NCI-H526 treated with DMSO at 0.1 percent for 48 hours (cell line): ENCODE results near the gene KLHL30.

Experiments
- DNase-seq: peaks from one replicate; lab custom pipeline; 2025; lab: John Stamatoyannopoulos, UW

KLHL30 gene

DNA sequence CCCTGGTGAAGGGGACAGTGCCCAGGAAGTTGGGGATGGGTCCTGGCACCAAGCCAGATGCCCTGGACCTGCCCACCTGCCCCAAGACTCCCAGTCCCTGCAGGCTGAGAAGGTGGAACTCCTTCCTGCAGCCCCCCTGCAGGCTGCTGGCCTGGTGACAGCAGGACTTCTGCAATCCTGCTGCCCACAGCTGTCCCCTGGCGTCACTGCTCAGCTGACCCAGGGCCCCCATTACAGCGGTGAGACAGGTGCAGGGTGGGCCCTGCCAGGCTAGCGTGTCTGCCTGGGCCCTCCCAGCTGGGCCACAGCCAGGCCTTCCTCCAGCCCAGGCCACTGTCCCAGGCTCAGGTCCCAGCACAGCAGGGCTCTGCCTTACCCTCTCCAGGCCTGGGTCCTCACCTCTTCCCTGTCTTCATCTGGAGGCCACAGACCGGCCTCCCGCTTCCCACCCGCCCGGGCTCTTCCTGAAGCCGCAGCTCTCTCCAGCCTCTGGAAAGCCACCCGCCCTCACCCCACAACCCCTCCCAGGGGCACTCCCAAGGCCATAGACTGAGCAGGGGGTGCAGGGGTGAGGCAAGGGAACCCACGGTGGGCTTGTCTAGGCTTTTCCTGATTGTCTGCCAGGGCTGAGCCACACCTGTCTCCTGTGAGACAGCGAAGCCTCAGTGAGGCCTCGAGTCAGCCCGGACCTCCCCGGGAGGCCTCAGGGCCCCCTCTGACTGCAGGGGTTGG is 11.5 kb downstream of the KLHL30 start:
- no peak for DNase-seq

DNA sequence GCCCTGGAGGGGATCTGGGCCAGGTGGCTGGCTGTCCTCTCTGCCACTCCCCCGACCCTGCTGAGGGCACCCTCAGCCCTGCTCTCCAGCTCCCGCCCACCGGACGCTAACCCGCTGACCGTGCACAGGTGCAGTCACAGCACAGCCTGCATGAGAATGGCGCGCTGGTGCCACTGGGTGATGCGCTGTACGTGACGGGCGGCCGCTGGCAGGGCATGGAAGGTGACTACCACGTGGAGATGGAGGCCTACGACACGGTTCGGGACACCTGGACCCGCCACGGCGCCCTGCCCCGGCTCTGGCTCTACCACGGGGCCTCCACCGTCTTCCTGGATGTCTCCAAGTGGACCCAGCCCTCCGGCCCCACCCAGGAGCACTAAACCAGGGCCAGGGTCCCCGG is 12.2 kb downstream of the KLHL30 start:
- no peak for DNase-seq

GRCh38 chr2:238151205-238151604 is 12.7 kb downstream of the KLHL30 start:
- no peak for DNase-seq

GRCh38 chr2:238151628-238152235 is 13.3 kb downstream of the KLHL30 start:
- no peak for DNase-seq

DNA sequence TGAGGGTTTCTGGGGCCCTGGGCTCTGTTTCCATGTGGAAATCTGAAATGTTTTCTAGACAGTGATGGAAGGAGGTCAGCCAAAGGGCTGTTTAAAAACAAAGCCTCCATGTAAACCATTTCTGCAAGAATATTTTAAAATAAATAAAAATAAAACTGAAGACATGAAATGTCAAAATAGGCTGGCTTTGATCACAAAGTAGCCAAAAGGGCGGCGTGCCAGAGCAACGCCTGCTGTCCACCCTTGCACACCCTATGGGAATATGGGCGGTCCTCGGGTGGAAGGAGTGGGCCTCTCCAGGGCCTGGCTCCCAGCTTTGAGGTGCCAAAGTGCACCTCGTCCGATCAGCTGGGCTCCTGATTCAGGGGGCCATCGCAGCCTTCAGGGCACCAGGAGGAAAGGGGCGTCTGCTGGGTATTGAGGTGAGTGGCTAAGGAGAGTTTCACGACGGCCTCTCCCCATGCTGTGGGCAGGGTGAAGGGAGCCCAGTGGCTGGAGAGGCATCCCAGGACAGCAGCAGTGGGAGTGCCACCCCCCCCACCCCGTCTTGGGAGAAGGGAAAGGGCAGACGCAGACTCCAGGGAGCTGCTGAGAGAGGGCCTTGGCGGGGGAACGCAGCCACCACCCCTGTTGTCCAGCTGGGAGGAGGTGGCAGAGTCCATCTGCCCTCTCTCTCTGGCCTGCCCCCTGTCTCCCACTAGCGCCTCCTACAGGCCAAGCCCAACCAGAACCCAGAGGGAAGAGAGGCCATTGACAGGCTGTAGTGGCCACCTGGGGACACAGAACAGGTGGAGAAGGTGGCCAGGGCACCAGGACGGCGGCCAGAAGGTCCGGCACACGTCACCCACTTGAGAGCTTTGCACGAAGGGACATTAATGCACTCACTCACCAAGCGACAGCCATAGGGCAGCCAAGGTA is 14.6 kb downstream of the KLHL30 start:
- DNase-seq: no peak

- DNase-seq: no peak
These were observed 16.1 kb downstream of the KLHL30 start for GRCh38 chr2:238154570-238154969.

GRCh38 chr2:238155051-238155760 is 16.7 kb downstream of the KLHL30 start:
- DNase-seq: no peak

DNA sequence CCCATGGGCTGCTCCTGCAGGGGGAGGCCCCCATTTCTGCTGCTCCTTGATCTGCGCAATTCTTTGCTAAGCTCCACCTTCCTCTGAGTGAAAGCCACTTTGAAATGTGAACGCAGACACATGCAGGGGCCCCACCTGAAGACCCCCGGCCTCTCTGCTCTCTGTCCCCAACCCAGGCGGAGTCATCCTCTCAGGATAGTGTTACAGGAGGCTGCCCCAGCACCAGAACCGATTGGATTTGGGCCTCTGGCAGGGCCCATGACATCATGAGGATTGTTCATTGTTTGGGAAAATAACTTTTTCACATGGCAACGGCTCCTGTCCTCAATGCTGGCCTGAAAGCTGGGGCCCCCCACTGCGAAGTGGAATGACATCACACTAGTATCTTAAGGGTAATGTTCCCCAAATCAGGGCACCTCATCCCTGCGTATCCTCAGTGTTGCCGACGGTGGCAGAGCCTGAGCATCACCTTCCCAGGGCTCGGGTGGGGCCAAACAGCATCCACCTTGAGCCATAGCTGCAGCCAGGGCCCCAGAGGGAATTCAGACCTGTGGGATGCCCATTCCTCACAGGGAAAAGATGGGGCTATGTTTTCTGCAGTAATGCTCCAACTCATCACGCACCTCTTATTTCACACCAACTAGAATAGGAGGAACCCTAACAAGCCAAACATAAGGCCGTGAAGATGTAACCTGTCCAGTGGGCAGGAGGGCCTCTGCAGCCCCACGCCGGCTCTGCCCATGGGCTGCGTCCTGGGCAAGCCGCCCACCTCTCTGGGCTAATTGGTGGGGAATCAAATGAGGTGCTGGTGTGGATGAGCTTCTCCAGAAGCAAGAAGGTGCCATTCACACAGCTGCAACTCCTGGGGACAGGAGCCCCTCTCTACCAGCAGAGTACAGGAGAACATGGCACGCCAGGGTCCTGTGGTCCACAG is 17.6 kb downstream of the KLHL30 start:
- no peak for DNase-seq

GRCh38 chr2:238157506-238158017 is 19.1 kb downstream of the KLHL30 start:
- no peak for DNase-seq

GRCh38 chr2:238158018-238158508 is 19.6 kb downstream of the KLHL30 start:
- no peak for DNase-seq

DNA sequence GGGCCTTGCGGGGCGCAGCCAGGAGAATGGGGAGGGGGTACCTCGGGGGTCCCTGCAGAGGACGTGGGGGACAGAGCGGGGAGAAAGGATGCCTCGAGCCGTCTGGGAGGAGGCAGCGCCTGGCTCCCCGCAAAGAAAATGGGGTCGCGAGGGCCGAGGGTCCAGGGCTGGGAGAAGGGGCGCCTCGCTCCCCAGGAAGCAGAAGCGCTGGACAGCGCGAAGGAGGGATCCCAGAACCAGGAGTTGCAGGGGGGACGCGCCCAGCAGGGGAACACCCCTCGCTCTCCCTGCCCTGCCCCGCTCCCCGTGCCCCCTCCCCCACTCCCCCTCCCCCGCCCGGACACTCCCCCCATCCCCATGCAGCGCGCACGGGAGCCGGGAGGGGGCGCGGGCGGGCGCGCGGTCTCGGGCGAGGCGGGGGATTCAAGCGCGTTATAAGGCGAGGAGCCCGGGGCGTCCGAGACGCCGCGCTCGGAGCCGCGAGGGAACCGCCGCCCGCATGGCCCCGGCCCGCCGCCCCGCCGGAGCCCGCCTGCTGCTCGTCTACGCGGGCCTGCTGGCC is 20.1 kb downstream of the KLHL30 start, which contains the start of gene ERFE:
Gene ERFE (plus strand): TSS at position 462 of the 562 bp plus-strand sequence. CDS start 38 bp downstream, at position 500.
- DNase-seq: no peak

- no peak for DNase-seq
These were observed 20.6 kb downstream of the KLHL30 start for GRCh38 chr2:238159071-238159539.

DNA sequence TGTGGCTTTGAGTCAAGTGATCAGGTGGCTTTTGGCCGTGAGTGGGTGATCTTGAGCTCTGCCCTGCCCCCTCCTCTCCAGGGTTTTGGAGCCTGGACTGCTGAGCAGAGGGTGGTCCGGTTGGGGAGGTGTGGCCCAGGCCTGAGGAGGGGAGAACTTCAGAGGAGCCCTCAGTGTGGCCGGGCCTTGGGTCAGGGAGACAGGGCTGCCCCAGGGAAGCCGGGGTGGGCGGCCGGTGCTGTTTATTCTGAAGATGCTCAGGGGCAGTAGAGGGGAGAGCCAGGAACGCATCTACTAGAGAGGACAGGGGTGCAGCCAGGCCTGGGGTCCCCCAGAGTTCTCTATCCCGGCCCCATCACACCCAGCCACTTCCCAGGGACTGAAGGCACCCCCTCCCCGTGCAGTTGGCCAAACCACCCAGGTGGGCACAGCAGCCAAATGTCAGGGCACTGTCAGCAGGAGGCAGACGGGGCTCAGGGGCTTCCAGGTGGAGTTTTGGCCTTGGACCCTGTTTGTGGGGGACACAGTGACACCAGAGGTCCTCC is 21.3 kb downstream of the KLHL30 start:
- DNase-seq: no peak

DNA sequence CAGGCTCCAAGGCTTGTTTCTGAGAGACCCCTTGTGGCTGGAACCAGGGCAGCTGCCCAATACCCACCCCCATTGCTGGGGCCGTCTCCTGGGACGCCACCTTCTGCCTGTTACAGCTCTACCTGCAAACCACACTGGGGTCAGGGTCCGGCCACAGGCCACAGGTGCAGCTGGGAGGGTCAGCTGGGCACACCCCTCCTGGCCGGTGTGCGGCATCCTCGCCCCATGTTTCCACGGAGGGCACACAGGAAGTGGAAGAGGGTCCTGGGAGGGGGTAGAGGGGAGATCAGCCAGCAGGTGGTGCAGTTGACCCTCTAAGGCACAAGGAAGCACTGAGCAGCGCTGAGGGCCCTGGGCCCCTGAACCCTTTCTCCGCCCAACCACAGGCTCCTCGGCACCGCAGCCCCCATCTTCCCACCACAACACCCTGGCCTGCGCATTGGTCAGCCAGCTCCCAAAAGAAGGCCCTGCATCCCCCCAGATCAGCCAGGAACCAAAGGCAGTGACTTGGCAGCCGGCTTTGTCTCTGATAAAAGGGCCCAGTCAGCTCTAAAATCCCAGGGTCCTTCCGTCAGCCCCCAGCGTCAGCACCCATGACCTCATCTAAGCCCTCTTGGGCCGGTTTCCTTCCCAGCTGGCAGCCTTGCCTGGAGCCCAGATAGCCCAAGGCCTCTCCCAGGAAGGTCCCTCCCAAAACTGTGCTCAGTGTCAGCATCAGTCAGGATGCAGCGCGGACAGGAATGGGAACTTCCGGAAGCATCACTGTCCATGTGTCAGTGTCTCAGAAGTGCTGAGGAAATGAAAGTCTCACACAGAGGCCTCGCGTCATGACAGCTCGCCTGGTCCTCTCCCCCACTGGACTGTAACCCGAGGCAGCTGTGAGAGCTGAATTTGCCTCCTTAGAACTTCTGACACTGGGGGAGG is 22.0 kb downstream of the KLHL30 start:
- DNase-seq: no peak

DNA sequence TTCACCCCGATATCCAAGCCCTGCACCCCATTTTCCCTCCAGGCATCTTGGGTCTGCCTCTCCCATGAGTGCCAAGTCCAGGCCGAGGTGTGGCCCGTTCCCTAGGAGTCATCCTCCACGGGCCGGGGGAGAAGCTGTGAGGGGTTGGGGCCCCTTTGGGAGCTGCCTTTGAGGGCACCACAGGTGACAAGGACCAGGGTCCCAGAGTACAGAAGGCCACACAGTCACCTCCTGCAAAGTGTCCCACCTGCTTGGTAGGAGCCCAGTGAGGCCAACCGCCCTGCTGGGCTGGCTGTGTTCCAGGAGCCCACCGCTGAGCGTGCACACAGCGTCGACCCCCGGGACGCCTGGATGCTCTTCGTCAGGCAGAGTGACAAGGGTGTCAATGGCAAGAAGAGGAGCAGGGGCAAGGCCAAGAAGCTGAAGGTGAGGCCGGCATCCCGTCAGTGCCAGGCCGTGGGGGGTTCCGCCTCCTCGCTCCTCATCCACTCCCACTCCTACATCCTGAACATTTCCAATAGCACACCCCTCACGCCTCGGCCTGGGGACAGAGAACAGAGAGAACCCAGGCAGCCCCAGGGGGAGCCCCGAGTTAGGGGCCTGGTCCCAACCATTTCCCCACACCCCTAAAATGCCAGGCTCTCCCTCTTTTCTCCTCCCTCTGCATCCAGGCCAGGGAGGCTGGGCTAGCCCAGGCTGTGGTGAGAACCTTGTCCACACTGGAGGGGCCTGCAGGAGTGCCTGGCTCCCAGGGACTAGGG is 23.0 kb downstream of the KLHL30 start:
- DNase-seq: no peak

DNA sequence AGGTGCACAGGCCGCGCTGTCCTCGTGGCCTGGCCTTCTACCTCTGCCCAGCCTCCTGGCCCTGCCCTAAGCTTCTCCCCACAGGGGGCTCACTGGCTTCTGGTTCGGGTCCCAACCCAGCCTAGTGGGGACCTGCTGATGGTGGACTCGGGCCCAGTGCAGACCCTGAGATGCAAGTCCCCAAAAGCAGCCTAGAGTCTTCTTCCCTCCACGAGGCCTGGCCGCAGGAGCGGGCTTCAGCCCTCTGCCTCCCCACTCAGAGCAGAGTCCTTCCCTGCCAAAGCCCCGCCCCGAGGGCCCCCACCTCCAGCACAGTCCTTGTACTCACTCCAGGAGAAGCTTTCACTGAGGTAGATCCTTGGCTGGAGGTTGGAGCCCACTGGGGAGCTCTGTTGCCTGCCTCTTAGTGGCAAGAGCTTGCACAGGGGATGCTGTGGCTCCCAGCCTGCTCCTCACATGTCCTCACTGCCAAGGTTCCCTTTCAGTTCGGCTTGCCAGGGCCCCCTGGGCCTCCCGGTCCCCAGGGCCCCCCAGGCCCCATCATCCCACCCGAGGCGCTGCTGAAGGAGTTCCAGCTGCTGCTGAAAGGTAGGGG is 23.9 kb downstream of the KLHL30 start:
- no peak for DNase-seq

- no peak for DNase-seq
These were observed 24.5 kb downstream of the KLHL30 start for GRCh38 chr2:238162846-238163441.
